ENCODE data around the gene DNAJC22. TPM values are rescaled to one million over a fixed set of nuclear protein-coding genes. Genes with fewer than 3 reads are reported as not detected.
"Not testable (repeated sequence)": the region's sequence is repeated elsewhere in the genome, so short reads cannot be mapped to it uniquely, and the experiment has no call there.

The DNAJC22 gene
- total RNA-seq, 2 experiments from 2014 or later, result 0.05 TPM; not detected in 1

GRCh38 chr12:49367381-49368239, 20.9 kb downstream of the DNAJC22 start, which contains the start of gene SPATS2:
Gene SPATS2, plus strand, starts transcription at chr12:49367462. Its CDS starts 93,551 bp downstream, at chr12:49461013.
- H3K9me3 Mint-ChIP-seq, result no peaks in the 10 kb centered on the region
- peaks cover 35% of the 10 kb centered on the region for H3K4me1 Mint-ChIP-seq
- POLR2A ChIA-PET, result interaction anchor here (0.6 to 2.9 kb wide), 48 partner anchors 9 to 453 kb away, joined by 3 to 44 read pairs (median 4); partner anchors contain the start of genes DNAJC22, KCNH3, MCRS1 and PRKAG1
- peak within 1 kb of the TSS; percentile 96 for H3K4me3 Mint-ChIP-seq
- peaks cover 2% of the 10 kb centered on the region for H3K27me3 Mint-ChIP-seq
- no peak for DNase-seq
- H3K36me3 Mint-ChIP-seq (ENCODE audit: low read depth), result peaks cover 8% of the 10 kb centered on the region
- peak within 1 kb of the TSS; percentile 93 for H3K27ac Mint-ChIP-seq
- CTCF ChIA-PET, result interaction anchor here (0.7 to 6.2 kb wide), 24 partner anchors 8 to 846 kb away, joined by 3 to 74 read pairs (median 7); partner anchors contain the start of genes DNAJC22, KCNH3, PRPF40B and TMBIM6

GRCh38 chr12:49368240-49368600, 21.5 kb downstream of the DNAJC22 start:
- Mint-ChIP-seq H3K27me3 (no peaks in the 10 kb centered on the region), H3K36me3 (ENCODE audit: low read depth) (peaks cover 8% of the 10 kb centered on the region), H3K4me3 (peak overlapping the region; percentile 96), H3K27ac (no peak overlapping the region), H3K4me1 (peaks cover 37% of the 10 kb centered on the region), H3K9me3 (no peaks in the 10 kb centered on the region)
- ChIA-PET POLR2A (interaction anchor here (1.2 to 2.9 kb wide), 2 partner anchors 10 to 36 kb away, joined by 3 to 29 read pairs; no protein-coding TSS in a partner anchor), CTCF (interaction anchor here (0.7 to 6.2 kb wide), 3 partner anchors 11 to 657 kb away, joined by 3 to 74 read pairs (median 3); partner anchors contain the start of gene RACGAP1)
- no peak for DNase-seq

- peaks cover 40% of the 10 kb centered on the region for H3K4me1 Mint-ChIP-seq
- CTCF ChIA-PET, result interaction anchor here (0.6 to 6.2 kb wide), 10 partner anchors 8 to 1650 kb away, joined by 3 to 74 read pairs (median 3); no protein-coding TSS in a partner anchor
- H3K4me3 Mint-ChIP-seq, result no peak overlapping the region
- peaks cover 8% of the 10 kb centered on the region for H3K36me3 Mint-ChIP-seq (ENCODE audit: low read depth)
- POLR2A ChIA-PET, result interaction anchor here (0.9 kb wide), 1 partner anchor 194 kb away, joined by 3 read pairs; no protein-coding TSS in a partner anchor
- DNase-seq, result peak; percentile 31
- no peaks in the 10 kb centered on the region for H3K9me3 Mint-ChIP-seq
- H3K27me3 Mint-ChIP-seq, result no peaks in the 10 kb centered on the region
- H3K27ac Mint-ChIP-seq, result no peak overlapping the region
Observed at GRCh38 chr12:49369411-49370145, 22.9 kb downstream of the DNAJC22 start.

GRCh38 chr12:49370539-49370938, 23.9 kb downstream of the DNAJC22 start:
- H3K4me3 Mint-ChIP-seq, result no peak overlapping the region
- no peak overlapping the region for H3K27ac Mint-ChIP-seq
- H3K27me3 Mint-ChIP-seq, result no peaks in the 10 kb centered on the region
- POLR2A ChIA-PET, result no interaction called here
- H3K4me1 Mint-ChIP-seq, result peaks cover 45% of the 10 kb centered on the region
- H3K9me3 Mint-ChIP-seq, result no peaks in the 10 kb centered on the region
- no peak for DNase-seq
- CTCF ChIA-PET, result interaction anchor here (0.8 to 6.2 kb wide), 3 partner anchors 13 to 23 kb away, joined by 3 to 74 read pairs (median 6); no protein-coding TSS in a partner anchor
- peaks cover 8% of the 10 kb centered on the region for H3K36me3 Mint-ChIP-seq (ENCODE audit: low read depth)

GRCh38 chr12:49375406-49375805, 28.7 kb downstream of the DNAJC22 start:
- POLR2A ChIA-PET, result interaction anchor here (3.9 kb wide), 1 partner anchor 9 kb away, joined by 26 read pairs; the partner anchor contains the start of gene SPATS2
- CTCF ChIA-PET, result interaction anchor here (0.6 to 1.5 kb wide), 5 partner anchors 9 to 162 kb away, joined by 3 to 6 read pairs (median 3); partner anchors contain the start of gene SPATS2
- no peaks in the 10 kb centered on the region for H3K9me3 Mint-ChIP-seq
- H3K36me3 Mint-ChIP-seq (ENCODE audit: low read depth), result peaks cover 6% of the 10 kb centered on the region
- no peaks in the 10 kb centered on the region for H3K27me3 Mint-ChIP-seq
- peaks cover 21% of the 10 kb centered on the region for H3K4me1 Mint-ChIP-seq
- DNase-seq, result no peak
- H3K27ac Mint-ChIP-seq, result no peak overlapping the region
- H3K4me3 Mint-ChIP-seq, result no peak overlapping the region

- H3K27me3 Mint-ChIP-seq, result no peaks in the 10 kb centered on the region
- POLR2A ChIA-PET, result interaction anchor here (3.9 kb wide), 1 partner anchor 11 kb away, joined by 26 read pairs; the partner anchor contains the start of gene SPATS2
- no peaks in the 10 kb centered on the region for H3K9me3 Mint-ChIP-seq
- H3K27ac Mint-ChIP-seq, result no peak overlapping the region
- no peaks in the 10 kb centered on the region for H3K36me3 Mint-ChIP-seq (ENCODE audit: low read depth)
- peaks cover 13% of the 10 kb centered on the region for H3K4me1 Mint-ChIP-seq
- CTCF ChIA-PET, result interaction anchor here (0.8 to 1.7 kb wide), 6 partner anchors 8 to 136 kb away, joined by 3 to 5 read pairs (median 4); partner anchors contain the start of gene DNAJC22
- DNase-seq, result no peak
- H3K4me3 Mint-ChIP-seq, result no peak overlapping the region
Observed at GRCh38 chr12:49377386-49377785, 30.7 kb downstream of the DNAJC22 start.

GRCh38 chr12:49380184-49380583, 33.5 kb downstream of the DNAJC22 start:
- DNase-seq; H3K27ac Mint-ChIP-seq; H3K4me3 Mint-ChIP-seq; H3K36me3 Mint-ChIP-seq (ENCODE audit: low read depth); H3K27me3 Mint-ChIP-seq; H3K9me3 Mint-ChIP-seq; CTCF ChIA-PET; H3K4me1 Mint-ChIP-seq; POLR2A ChIA-PET: not testable (repeated sequence)

GRCh38 chr12:49388682-49389386, 42.1 kb downstream of the DNAJC22 start:
- peaks cover 8% of the 10 kb centered on the region for H3K4me1 Mint-ChIP-seq
- peaks cover 6% of the 10 kb centered on the region for H3K36me3 Mint-ChIP-seq (ENCODE audit: low read depth)
- no peaks in the 10 kb centered on the region for H3K9me3 Mint-ChIP-seq
- POLR2A ChIA-PET, result interaction anchor here (0.9 to 1.2 kb wide), 2 partner anchors 22 to 29 kb away, joined by 3 to 4 read pairs; partner anchors contain the start of gene SPATS2
- no peak overlapping the region for H3K4me3 Mint-ChIP-seq
- CTCF ChIA-PET, result interaction anchor here (0.6 to 2.3 kb wide), 8 partner anchors 12 to 213 kb away, joined by 3 to 7 read pairs (median 4); partner anchors contain the start of gene SPATS2
- no peaks in the 10 kb centered on the region for H3K27me3 Mint-ChIP-seq
- peak; percentile 70 for DNase-seq
- H3K27ac Mint-ChIP-seq, result no peak overlapping the region

GRCh38 chr12:49389387-49389703, 42.7 kb downstream of the DNAJC22 start:
- Mint-ChIP-seq H3K4me1 (peaks cover 8% of the 10 kb centered on the region), H3K27me3 (no peaks in the 10 kb centered on the region), H3K9me3 (no peaks in the 10 kb centered on the region), H3K4me3 (no peak overlapping the region), H3K27ac (no peak overlapping the region), H3K36me3 (ENCODE audit: low read depth) (peaks cover 6% of the 10 kb centered on the region)
- ChIA-PET POLR2A (interaction anchor here (0.9 to 1.2 kb wide), 2 partner anchors 23 to 28 kb away, joined by 3 to 4 read pairs; partner anchors contain the start of gene SPATS2), CTCF (interaction anchor here (0.7 to 2.3 kb wide), 6 partner anchors 11 to 81 kb away, joined by 3 to 7 read pairs (median 4); partner anchors contain the start of gene SPATS2)
- no peak for DNase-seq

GRCh38 chr12:49397000-49397399, 50.3 kb downstream of the DNAJC22 start:
- Mint-ChIP-seq H3K27ac (no peak overlapping the region), H3K4me1 (no peaks in the 10 kb centered on the region), H3K9me3 (no peaks in the 10 kb centered on the region), H3K36me3 (ENCODE audit: low read depth) (no peaks in the 10 kb centered on the region), H3K27me3 (no peaks in the 10 kb centered on the region), H3K4me3 (no peak overlapping the region)
- CTCF ChIA-PET, result interaction anchor here (0.8 to 1.1 kb wide), 2 partner anchors 40 to 117 kb away, joined by 3 read pairs; no protein-coding TSS in a partner anchor
- POLR2A ChIA-PET, result no interaction called here
- no peak for DNase-seq

- no peaks in the 10 kb centered on the region for H3K27me3 Mint-ChIP-seq
- no peaks in the 10 kb centered on the region for H3K36me3 Mint-ChIP-seq (ENCODE audit: low read depth)
- H3K4me3 Mint-ChIP-seq, result no peak overlapping the region
- no peaks in the 10 kb centered on the region for H3K9me3 Mint-ChIP-seq
- H3K27ac Mint-ChIP-seq, result no peak overlapping the region
- DNase-seq, result no peak
- CTCF ChIA-PET, result interaction anchor here (1.5 kb wide), 1 partner anchor 11 kb away, joined by 3 read pairs; no protein-coding TSS in a partner anchor
- POLR2A ChIA-PET, result interaction anchor here (0.7 kb wide), 1 partner anchor 33 kb away, joined by 3 read pairs; the partner anchor contains the start of gene SPATS2
- peaks cover 17% of the 10 kb centered on the region for H3K4me1 Mint-ChIP-seq
Observed at GRCh38 chr12:49400304-49400703, 53.6 kb downstream of the DNAJC22 start.

Measured in activated CD4-positive, alpha-beta memory T cell treated with anti-CD3 and anti-CD28 coated beads, Interleukin-2, amount 10 ng/mL, durations not matched to agents 7 days and 5 days (primary cell).